Glutamatergic neuron (in vitro differentiated cells): Measurements from ENCODE around the gene SAPCD1. TPM values are rescaled to one million over a fixed set of nuclear protein-coding genes. Genes with fewer than 3 reads are reported as not detected.

ENCODE experiments used
- DNase-seq: peaks from one replicate; pipeline ENCODE4 v3.0.0; 2022
- H3K27ac Mint-ChIP-seq: one replicate; pipeline ENCODE4 v1.8.0; 2020; ENCODE audit warnings: mild to moderate bottlenecking, mixed read lengths, inconsistent platforms; ENCODE audit not compliant: unreplicated experiment
- H3K27me3 Mint-ChIP-seq: one replicate; pipeline ENCODE4 v1.8.0; 2020; ENCODE audit warnings: mild to moderate bottlenecking, moderate library complexity, mixed read lengths, inconsistent platforms; ENCODE audit not compliant: unreplicated experiment
- H3K36me3 Mint-ChIP-seq: one replicate; pipeline ENCODE4 v1.8.0; 2020; ENCODE audit warnings: mild to moderate bottlenecking, mixed read lengths, inconsistent platforms; ENCODE audit not compliant: unreplicated experiment
- H3K4me1 Mint-ChIP-seq: one replicate; pipeline ENCODE4 v1.8.0; 2020; ENCODE audit warnings: mild to moderate bottlenecking, low read depth, mixed read lengths, inconsistent platforms; ENCODE audit not compliant: unreplicated experiment
- H3K4me3 Mint-ChIP-seq: one replicate; pipeline ENCODE4 v1.8.0; 2020; ENCODE audit warnings: mild to moderate bottlenecking, mixed read lengths, inconsistent platforms; ENCODE audit not compliant: unreplicated experiment
- H3K9me3 Mint-ChIP-seq: one replicate; pipeline ENCODE4 v1.8.0; 2020; ENCODE audit warnings: mild to moderate bottlenecking, moderate library complexity, mixed read lengths, inconsistent platforms; ENCODE audit not compliant: unreplicated experiment
- CTCF ChIP-seq: fragments of 200-600 bp; sonication (generic); IDR thresholded peaks from one replicate; pipeline ENCODE4 v1.5.0; 2021; ENCODE audit not compliant: partially characterized antibody, unreplicated experiment
- total RNA-seq: library from RNA; stranded (reverse); fragmentation: NEBNext Ultra II Directional; extraction: Animal tissue kit (Norgen Biotek cat#: 25700); gene quantifications from one replicate; pipeline ENCODE4 v1.2.1, GENCODE V29; 2021; ENCODE audit not compliant: unreplicated experiment

The SAPCD1 gene
- total RNA-seq, 1 donor from 2014 or later: 3.7 TPM

- H3K27me3 Mint-ChIP-seq: no peaks in the 10 kb centered on the region
- no peak overlapping the region for H3K27ac Mint-ChIP-seq
- no peaks in the 10 kb centered on the region for H3K36me3 Mint-ChIP-seq
- TF ChIP-seq CTCF: no peak
- no peaks in the 10 kb centered on the region for H3K4me1 Mint-ChIP-seq
- H3K4me3 Mint-ChIP-seq: no peak overlapping the region
- no peak for DNase-seq
- peaks cover 2% of the 10 kb centered on the region for H3K9me3 Mint-ChIP-seq
Observed at GRCh38 chr6:31778999-31779885, 16.8 kb downstream of the SAPCD1 start.

GRCh38 chr6:31779908-31780307 is 17.5 kb downstream of the SAPCD1 start:
- H3K27me3 Mint-ChIP-seq: peaks cover 2% of the 10 kb centered on the region
- H3K9me3 Mint-ChIP-seq: peaks cover 2% of the 10 kb centered on the region
- no peak for DNase-seq
- H3K27ac Mint-ChIP-seq: no peak overlapping the region
- no peaks in the 10 kb centered on the region for H3K36me3 Mint-ChIP-seq
- H3K4me1 Mint-ChIP-seq: no peaks in the 10 kb centered on the region
- TF ChIP-seq CTCF: no peak
- no peak overlapping the region for H3K4me3 Mint-ChIP-seq

GRCh38 chr6:31780507-31781243 is 18.2 kb downstream of the SAPCD1 start:
- no peak for TF ChIP-seq CTCF

GRCh38 chr6:31781244-31782125 is 19.0 kb downstream of the SAPCD1 start:
- TF ChIP-seq CTCF: no peak
- H3K36me3 Mint-ChIP-seq: no peaks in the 10 kb centered on the region
- no peak for DNase-seq
- no peaks in the 10 kb centered on the region for H3K4me1 Mint-ChIP-seq
- H3K4me3 Mint-ChIP-seq: no peak overlapping the region
- H3K27ac Mint-ChIP-seq: no peak overlapping the region
- peaks cover 2% of the 10 kb centered on the region for H3K27me3 Mint-ChIP-seq
- H3K9me3 Mint-ChIP-seq: peaks cover 2% of the 10 kb centered on the region

More at GRCh38 chr6:31780507-31781243, 18.2 kb downstream of the SAPCD1 start:
- Mint-ChIP-seq H3K4me3 (no peak overlapping the region), H3K27ac (no peak overlapping the region), H3K4me1 (no peaks in the 10 kb centered on the region), H3K27me3 (peaks cover 2% of the 10 kb centered on the region), H3K9me3 (peaks cover 2% of the 10 kb centered on the region), H3K36me3 (no peaks in the 10 kb centered on the region)
- DNase-seq: no peak
